GM19193 (cell line): ENCODE measurements around the gene CEACAM1.

Experiments
- POLR2A ChIP-seq: IDR thresholded peaks from 4 replicates; pipeline ENCODE4 v1.6.1; 2011; ENCODE audit not compliant: insufficient read depth, insufficient read length; ENCODE audit errors: extremely low read depth

Gene CEACAM1

GRCh38 chr19:42524250-42524649 lies 4.0 kb downstream of the CEACAM1 start:
- no peak for TF ChIP-seq POLR2A

GRCh38 chr19:42521346-42522030 lies 6.8 kb downstream of the CEACAM1 start:
- TF ChIP-seq POLR2A = no peak

- TF ChIP-seq POLR2A = no peak
These were observed 9.2 kb downstream of the CEACAM1 start for GRCh38 chr19:42519108-42519507.

- no peak for TF ChIP-seq POLR2A
These were observed 11.5 kb downstream of the CEACAM1 start for GRCh38 chr19:42516771-42517170.

- TF ChIP-seq POLR2A = no peak
These were observed 12.9 kb downstream of the CEACAM1 start for GRCh38 chr19:42515241-42515832.

- no peak for TF ChIP-seq POLR2A
These were observed 13.8 kb downstream of the CEACAM1 start for GRCh38 chr19:42514449-42514848.

- TF ChIP-seq POLR2A = no peak
These were observed 15.5 kb downstream of the CEACAM1 start for GRCh38 chr19:42512743-42513304.

- TF ChIP-seq POLR2A = no peak
These were observed 16.1 kb downstream of the CEACAM1 start for GRCh38 chr19:42512130-42512636.

- no peak for TF ChIP-seq POLR2A
These were observed 16.9 kb downstream of the CEACAM1 start for GRCh38 chr19:42511340-42511739.

GRCh38 chr19:42508892-42509444 lies 19.3 kb downstream of the CEACAM1 start:
- no peak for TF ChIP-seq POLR2A

- TF ChIP-seq POLR2A = no peak
These were observed 23.2 kb downstream of the CEACAM1 start for GRCh38 chr19:42505066-42505465.

- no peak for TF ChIP-seq POLR2A
These were observed 26.5 kb downstream of the CEACAM1 start for GRCh38 chr19:42501733-42502132.

GRCh38 chr19:42498169-42498757 lies 30.0 kb downstream of the CEACAM1 start:
- no peak for TF ChIP-seq POLR2A

GRCh38 chr19:42497492-42498168 lies 30.7 kb downstream of the CEACAM1 start:
- TF ChIP-seq POLR2A = no peak
